HEK293 (cell line): ENCODE data around the gene HIC1.

Experiments used
- CTCF ChIA-PET: fragments of 350-600 bp; formaldehyde crosslinking; extraction: SDS; loops from one replicate; lab custom pipeline; 2021; ENCODE audit warnings: antibody characterized with exemption; lab: Yijun Ruan, JAX
- POLR2A ChIA-PET: fragments of 300-600 bp; formaldehyde crosslinking; extraction: SDS; loops from one replicate; lab custom pipeline; 2020; ENCODE audit warnings: antibody characterized with exemption, inconsistent platforms; lab: Yijun Ruan, JAX
- H3K27ac ChIP-seq: fragments of 200-500 bp; sonication (Bioruptor generic); 2 replicates; pipeline ENCODE4 v1.5.1; 2014; ENCODE audit warnings: low read depth, low read length, control low read depth, inconsistent platforms; ENCODE audit errors: extremely low read depth
- H3K36me3 ChIP-seq, 2 experiments: fragments of 200-500 bp in 1 of 2; sonication (Bioruptor generic) in 1 of 2; 1 replicate in 1 of 2; 2 replicates in 1 of 2; pipeline ENCODE4 v1.5.1; 2014 to 2017; ENCODE audit warnings: inconsistent platforms in 2 of 2, low read length in 2 of 2; ENCODE audit not compliant: control insufficient read depth in 2 of 2, insufficient read depth in 1 of 2
- H3K4me1 ChIP-seq: fragments of 200-500 bp; sonication (Bioruptor generic); 2 replicates; pipeline ENCODE4 v1.5.1; 2014; ENCODE audit warnings: mild to moderate bottlenecking, low read length, inconsistent platforms; ENCODE audit not compliant: control insufficient read depth, insufficient read depth
- H3K4me3 ChIP-seq: 2 replicates; pipeline ENCODE4 v1.5.1; 2011; ENCODE audit warnings: low read depth, mild to moderate bottlenecking, control low read depth, low read length, moderate library complexity
- H3K9me3 ChIP-seq: fragments of 200-500 bp; sonication (Bioruptor generic); 2 replicates; pipeline ENCODE4 v1.5.1; 2014; ENCODE audit warnings: low read depth, low read length, inconsistent platforms; ENCODE audit not compliant: control insufficient read depth, insufficient read depth
- REPIN1 ChIP-seq: fragments of 450-650 bp; formaldehyde crosslinking; IDR thresholded peaks from 2 replicates; pipeline ENCODE4 v1.5.1; 2017; ENCODE audit warnings: missing biosample characterization, missing genetic modification characterization, low read depth
- SP3 ChIP-seq: fragments of 450-650 bp; formaldehyde crosslinking; IDR thresholded peaks from 2 replicates; pipeline ENCODE4 v1.5.1; 2016; ENCODE audit warnings: missing biosample characterization, missing genetic modification characterization
- TRIM28 ChIP-seq: IDR thresholded peaks from 2 replicates; pipeline ENCODE4 v1.6.1; 2011; ENCODE audit warnings: low read length, control low read depth, borderline replicate concordance
- ZBTB21 ChIP-seq: fragments of 450-650 bp; formaldehyde crosslinking; IDR thresholded peaks from 2 replicates; pipeline ENCODE4 v1.5.1; 2017; ENCODE audit warnings: missing biosample characterization, missing genetic modification characterization
- ZNF24 ChIP-seq: fragments of 450-650 bp; formaldehyde crosslinking; IDR thresholded peaks from 2 replicates; pipeline ENCODE4 v1.5.1; 2016; ENCODE audit warnings: missing biosample characterization, missing genetic modification characterization
- ZNF266 ChIP-seq: fragments of 450-650 bp; formaldehyde crosslinking; IDR thresholded peaks from 2 replicates; pipeline ENCODE4 v1.5.1; 2016; ENCODE audit warnings: missing biosample characterization, missing genetic modification characterization, low read depth
- ZNF341 ChIP-seq: fragments of 450-650 bp; formaldehyde crosslinking; IDR thresholded peaks from 2 replicates; pipeline ENCODE4; 2016; ENCODE audit warnings: low read depth, missing biosample characterization, missing genetic modification characterization
- ZNF366 ChIP-seq: fragments of 450-650 bp; formaldehyde crosslinking; conservative IDR thresholded peaks from 2 replicates; pipeline ENCODE4 v1.5.1; 2016; ENCODE audit warnings: missing biosample characterization, missing genetic modification characterization
- ZNF514 ChIP-seq: fragments of 450-650 bp; formaldehyde crosslinking; IDR thresholded peaks from 2 replicates; pipeline ENCODE4 v1.5.1; 2016; ENCODE audit warnings: missing biosample characterization, missing genetic modification characterization
- ZNF629 ChIP-seq: fragments of 450-650 bp; formaldehyde crosslinking; IDR thresholded peaks from 2 replicates; pipeline ENCODE4 v1.5.1; 2017; ENCODE audit warnings: missing biosample characterization, missing genetic modification characterization
- ZNF701 ChIP-seq: fragments of 450-650 bp; formaldehyde crosslinking; IDR thresholded peaks from 2 replicates; pipeline ENCODE4 v1.5.1; 2016; ENCODE audit warnings: missing biosample characterization, missing genetic modification characterization
- ZNF707 ChIP-seq: fragments of 450-650 bp; formaldehyde crosslinking; IDR thresholded peaks from 2 replicates; pipeline ENCODE4 v1.5.1; 2016; ENCODE audit warnings: missing biosample characterization, missing genetic modification characterization
- ZNF768 ChIP-seq: fragments of 450-650 bp; formaldehyde crosslinking; IDR thresholded peaks from 2 replicates; pipeline ENCODE4 v1.5.1; 2018; ENCODE audit warnings: missing biosample characterization, mild to moderate bottlenecking, missing genetic modification characterization
- ZSCAN16 ChIP-seq: fragments of 450-650 bp; formaldehyde crosslinking; IDR thresholded peaks from 2 replicates; pipeline ENCODE4 v1.5.1; 2016; ENCODE audit warnings: missing biosample characterization, missing genetic modification characterization
- TF ChIP-seq, protein P1 (sequence below): fragments of 450-650 bp; formaldehyde crosslinking; IDR thresholded peaks from 2 replicates; pipeline ENCODE4 v1.5.1; 2017; ENCODE audit warnings: missing biosample characterization, missing genetic modification characterization
- TF ChIP-seq, protein P2 (sequence below): fragments of 450-650 bp; formaldehyde crosslinking; IDR thresholded peaks from 2 replicates; pipeline ENCODE4 v1.5.1; 2016; ENCODE audit warnings: missing biosample characterization, missing genetic modification characterization
- TF ChIP-seq, protein P3 (sequence below): fragments of 450-650 bp; formaldehyde crosslinking; IDR thresholded peaks from 2 replicates; pipeline ENCODE4 v1.5.1; 2016; ENCODE audit warnings: missing biosample characterization, missing genetic modification characterization
- TF ChIP-seq, protein P4 (sequence below): fragments of 450-650 bp; formaldehyde crosslinking; IDR thresholded peaks from 2 replicates; pipeline ENCODE4 v1.5.1; 2016; ENCODE audit warnings: missing biosample characterization, missing genetic modification characterization
- TF ChIP-seq, protein P5 (sequence below): fragments of 450-650 bp; formaldehyde crosslinking; IDR thresholded peaks from 2 replicates; pipeline ENCODE4 v1.5.1; 2016; ENCODE audit warnings: missing biosample characterization, missing genetic modification characterization
- TF ChIP-seq, protein P6 (sequence below): fragments of 450-650 bp; formaldehyde crosslinking; IDR thresholded peaks from 2 replicates; pipeline ENCODE4 v1.5.0; 2017; ENCODE audit warnings: missing biosample characterization, missing genetic modification characterization, borderline replicate concordance
- TF ChIP-seq, protein P7 (sequence below): fragments of 450-650 bp; formaldehyde crosslinking; IDR thresholded peaks from 2 replicates; pipeline ENCODE4 v1.5.1; 2016; ENCODE audit warnings: missing biosample characterization, missing genetic modification characterization

The HIC1 gene

DNA sequence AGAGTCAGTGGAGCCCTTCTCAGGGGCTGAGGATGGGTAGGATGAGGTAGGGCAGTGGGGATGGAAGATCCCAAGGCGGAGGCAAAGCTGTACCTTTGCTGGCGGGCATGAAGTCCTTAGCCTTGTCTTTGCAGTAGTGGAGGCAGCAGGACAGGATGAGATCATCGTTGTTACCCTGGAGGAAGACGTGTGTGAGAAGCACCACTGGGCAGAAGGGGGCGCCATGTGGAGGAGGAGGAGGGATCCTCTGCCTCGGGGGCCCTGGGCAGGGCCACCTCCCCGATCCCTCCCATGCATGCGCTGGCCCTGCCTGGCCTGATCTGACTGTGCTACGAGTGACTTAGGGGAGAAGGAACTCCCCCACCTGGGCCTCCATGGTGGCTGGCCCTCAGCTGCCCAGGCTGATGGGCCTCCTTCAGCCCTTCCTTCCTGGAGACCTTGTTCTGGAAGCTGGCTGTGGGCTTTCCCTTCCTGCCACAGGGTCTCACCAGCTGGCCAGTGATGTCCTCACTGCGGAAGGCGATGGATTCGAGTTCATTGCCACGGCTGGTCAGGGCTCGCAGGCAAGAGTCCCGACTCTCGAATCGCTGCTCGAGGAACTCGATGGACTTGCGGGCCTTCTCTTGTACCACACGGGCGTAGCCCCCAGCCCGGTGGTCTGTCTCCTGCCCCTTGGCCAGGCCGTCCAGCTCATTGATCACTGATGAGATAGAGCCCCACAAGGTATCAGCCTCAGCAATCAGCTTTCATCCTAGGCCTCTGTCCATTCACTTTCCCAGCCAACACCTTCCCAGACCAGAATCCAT, 10.3 kb downstream of the HIC1 start (continued):
- TF ChIP-seq, protein P1, sequence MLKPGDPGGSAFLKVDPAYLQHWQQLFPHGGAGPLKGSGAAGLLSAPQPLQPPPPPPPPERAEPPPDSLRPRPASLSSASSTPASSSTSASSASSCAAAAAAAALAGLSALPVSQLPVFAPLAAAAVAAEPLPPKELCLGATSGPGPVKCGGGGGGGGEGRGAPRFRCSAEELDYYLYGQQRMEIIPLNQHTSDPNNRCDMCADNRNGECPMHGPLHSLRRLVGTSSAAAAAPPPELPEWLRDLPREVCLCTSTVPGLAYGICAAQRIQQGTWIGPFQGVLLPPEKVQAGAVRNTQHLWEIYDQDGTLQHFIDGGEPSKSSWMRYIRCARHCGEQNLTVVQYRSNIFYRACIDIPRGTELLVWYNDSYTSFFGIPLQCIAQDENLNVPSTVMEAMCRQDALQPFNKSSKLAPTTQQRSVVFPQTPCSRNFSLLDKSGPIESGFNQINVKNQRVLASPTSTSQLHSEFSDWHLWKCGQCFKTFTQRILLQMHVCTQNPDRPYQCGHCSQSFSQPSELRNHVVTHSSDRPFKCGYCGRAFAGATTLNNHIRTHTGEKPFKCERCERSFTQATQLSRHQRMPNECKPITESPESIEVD (tag by site-specific recombination), result no peak
- TF ChIP-seq ZSCAN16 (tag by site-specific recombination) (no peak), ZNF514 (tag by site-specific recombination) (no peak), ZNF24 (tag by site-specific recombination) (peak; percentile 70), ZNF768 (tag by site-specific recombination) (no peak), ZNF341 (tag by site-specific recombination) (no peak)
- TF ChIP-seq, protein P2, sequence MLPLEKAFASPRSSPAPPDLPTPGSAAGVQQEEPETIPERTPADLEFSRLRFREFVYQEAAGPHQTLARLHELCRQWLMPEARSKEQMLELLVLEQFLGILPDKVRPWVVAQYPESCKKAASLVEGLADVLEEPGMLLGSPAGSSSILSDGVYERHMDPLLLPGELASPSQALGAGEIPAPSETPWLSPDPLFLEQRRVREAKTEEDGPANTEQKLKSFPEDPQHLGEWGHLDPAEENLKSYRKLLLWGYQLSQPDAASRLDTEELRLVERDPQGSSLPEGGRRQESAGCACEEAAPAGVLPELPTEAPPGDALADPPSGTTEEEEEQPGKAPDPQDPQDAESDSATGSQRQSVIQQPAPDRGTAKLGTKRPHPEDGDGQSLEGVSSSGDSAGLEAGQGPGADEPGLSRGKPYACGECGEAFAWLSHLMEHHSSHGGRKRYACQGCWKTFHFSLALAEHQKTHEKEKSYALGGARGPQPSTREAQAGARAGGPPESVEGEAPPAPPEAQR (tag by site-specific recombination), result no peak
- TF ChIP-seq, protein P3, sequence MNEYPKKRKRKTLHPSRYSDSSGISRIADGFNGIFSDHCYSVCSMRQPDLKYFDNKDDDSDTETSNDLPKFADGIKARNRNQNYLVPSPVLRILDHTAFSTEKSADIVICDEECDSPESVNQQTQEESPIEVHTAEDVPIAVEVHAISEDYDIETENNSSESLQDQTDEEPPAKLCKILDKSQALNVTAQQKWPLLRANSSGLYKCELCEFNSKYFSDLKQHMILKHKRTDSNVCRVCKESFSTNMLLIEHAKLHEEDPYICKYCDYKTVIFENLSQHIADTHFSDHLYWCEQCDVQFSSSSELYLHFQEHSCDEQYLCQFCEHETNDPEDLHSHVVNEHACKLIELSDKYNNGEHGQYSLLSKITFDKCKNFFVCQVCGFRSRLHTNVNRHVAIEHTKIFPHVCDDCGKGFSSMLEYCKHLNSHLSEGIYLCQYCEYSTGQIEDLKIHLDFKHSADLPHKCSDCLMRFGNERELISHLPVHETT, result peak; percentile 51; the same call in 1 of the 2 replicates
- TF ChIP-seq, protein P4, sequence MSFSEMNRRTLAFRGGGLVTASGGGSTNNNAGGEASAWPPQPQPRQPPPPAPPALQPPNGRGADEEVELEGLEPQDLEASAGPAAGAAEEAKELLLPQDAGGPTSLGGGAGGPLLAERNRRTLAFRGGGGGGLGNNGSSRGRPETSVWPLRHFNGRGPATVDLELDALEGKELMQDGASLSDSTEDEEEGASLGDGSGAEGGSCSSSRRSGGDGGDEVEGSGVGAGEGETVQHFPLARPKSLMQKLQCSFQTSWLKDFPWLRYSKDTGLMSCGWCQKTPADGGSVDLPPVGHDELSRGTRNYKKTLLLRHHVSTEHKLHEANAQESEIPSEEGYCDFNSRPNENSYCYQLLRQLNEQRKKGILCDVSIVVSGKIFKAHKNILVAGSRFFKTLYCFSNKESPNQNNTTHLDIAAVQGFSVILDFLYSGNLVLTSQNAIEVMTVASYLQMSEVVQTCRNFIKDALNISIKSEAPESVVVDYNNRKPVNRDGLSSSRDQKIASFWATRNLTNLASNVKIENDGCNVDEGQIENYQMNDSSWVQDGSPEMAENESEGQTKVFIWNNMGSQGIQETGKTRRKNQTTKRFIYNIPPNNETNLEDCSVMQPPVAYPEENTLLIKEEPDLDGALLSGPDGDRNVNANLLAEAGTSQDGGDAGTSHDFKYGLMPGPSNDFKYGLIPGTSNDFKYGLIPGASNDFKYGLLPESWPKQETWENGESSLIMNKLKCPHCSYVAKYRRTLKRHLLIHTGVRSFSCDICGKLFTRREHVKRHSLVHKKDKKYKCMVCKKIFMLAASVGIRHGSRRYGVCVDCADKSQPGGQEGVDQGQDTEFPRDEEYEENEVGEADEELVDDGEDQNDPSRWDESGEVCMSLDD, result 0 out of 2 replicates have a peak, but pooled peaks have one; percentile 52
- TF ChIP-seq, protein P5, sequence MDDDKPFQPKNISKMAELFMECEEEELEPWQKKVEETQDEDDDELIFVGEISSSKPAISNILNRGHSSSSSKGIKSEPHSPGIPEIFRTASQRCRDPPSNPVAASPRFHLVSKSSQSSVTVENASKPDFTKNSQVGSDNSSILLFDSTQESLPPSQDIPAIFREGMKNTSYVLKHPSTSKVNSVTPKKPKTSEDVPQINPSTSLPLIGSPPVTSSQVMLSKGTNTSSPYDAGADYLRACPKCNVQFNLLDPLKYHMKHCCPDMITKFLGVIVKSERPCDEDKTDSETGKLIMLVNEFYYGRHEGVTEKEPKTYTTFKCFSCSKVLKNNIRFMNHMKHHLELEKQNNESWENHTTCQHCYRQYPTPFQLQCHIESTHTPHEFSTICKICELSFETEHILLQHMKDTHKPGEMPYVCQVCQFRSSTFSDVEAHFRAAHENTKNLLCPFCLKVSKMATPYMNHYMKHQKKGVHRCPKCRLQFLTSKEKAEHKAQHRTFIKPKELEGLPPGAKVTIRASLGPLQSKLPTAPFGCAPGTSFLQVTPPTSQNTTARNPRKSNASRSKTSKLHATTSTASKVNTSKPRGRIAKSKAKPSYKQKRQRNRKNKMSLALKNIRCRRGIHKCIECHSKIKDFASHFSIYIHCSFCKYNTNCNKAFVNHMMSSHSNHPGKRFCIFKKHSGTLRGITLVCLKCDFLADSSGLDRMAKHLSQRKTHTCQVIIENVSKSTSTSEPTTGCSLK (tag by site-specific recombination), result no peak
- TF ChIP-seq, all 188 proteins: peak for 36

DNA sequence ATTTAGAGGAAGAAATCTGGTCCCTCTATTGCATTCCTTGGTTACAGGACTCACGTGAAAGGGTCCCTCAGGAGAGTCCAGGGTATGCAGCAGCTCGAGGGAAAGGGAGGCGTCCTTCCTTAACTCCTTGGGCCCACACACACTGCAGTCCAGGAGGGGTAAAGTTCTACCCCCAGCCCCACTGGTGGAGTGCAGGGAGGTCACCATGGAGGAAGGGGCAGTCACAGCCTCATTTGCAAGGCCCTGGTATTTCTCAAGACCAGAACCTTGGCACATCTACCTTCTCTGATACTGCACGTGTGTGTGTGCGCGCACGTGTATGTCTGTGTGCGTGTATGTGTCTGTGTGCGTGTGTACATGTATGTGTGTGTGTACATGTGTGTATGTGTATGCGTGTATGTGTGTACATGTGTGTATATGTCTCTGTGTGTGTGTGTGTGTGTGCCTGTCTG, 11.1 kb downstream of the HIC1 start:
- Histone ChIP-seq H3K36me3 (peaks cover 0 to 71% of the 10 kb centered on the region in 2 experiments; a peak in 1 of 3 replicates), H3K4me1 (no peaks in the 10 kb centered on the region; the same call in 1 of the 2 replicates), H3K9me3 (no peaks in the 10 kb centered on the region), H3K4me3 (no peak overlapping the region), H3K27ac (no peak overlapping the region)
- ChIA-PET CTCF (interaction anchor here (0.6 to 4.0 kb wide), 14 partner anchors 7 to 240 kb away, joined by 3 to 41 read pairs (median 4); partner anchors contain the start of gene HIC1), POLR2A (interaction anchor here (1.4 kb wide), 1 partner anchor 179 kb away, joined by 5 read pairs; no protein-coding TSS in a partner anchor)
- TF ChIP-seq ZBTB21 (tag by site-specific recombination), result no peak
- TF ChIP-seq ZNF707 (tag by site-specific recombination), result no peak
- TF ChIP-seq, protein P6, sequence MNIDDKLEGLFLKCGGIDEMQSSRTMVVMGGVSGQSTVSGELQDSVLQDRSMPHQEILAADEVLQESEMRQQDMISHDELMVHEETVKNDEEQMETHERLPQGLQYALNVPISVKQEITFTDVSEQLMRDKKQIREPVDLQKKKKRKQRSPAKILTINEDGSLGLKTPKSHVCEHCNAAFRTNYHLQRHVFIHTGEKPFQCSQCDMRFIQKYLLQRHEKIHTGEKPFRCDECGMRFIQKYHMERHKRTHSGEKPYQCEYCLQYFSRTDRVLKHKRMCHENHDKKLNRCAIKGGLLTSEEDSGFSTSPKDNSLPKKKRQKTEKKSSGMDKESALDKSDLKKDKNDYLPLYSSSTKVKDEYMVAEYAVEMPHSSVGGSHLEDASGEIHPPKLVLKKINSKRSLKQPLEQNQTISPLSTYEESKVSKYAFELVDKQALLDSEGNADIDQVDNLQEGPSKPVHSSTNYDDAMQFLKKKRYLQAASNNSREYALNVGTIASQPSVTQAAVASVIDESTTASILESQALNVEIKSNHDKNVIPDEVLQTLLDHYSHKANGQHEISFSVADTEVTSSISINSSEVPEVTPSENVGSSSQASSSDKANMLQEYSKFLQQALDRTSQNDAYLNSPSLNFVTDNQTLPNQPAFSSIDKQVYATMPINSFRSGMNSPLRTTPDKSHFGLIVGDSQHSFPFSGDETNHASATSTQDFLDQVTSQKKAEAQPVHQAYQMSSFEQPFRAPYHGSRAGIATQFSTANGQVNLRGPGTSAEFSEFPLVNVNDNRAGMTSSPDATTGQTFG (tag by site-specific recombination), result no peak
- TF ChIP-seq, protein P7, sequence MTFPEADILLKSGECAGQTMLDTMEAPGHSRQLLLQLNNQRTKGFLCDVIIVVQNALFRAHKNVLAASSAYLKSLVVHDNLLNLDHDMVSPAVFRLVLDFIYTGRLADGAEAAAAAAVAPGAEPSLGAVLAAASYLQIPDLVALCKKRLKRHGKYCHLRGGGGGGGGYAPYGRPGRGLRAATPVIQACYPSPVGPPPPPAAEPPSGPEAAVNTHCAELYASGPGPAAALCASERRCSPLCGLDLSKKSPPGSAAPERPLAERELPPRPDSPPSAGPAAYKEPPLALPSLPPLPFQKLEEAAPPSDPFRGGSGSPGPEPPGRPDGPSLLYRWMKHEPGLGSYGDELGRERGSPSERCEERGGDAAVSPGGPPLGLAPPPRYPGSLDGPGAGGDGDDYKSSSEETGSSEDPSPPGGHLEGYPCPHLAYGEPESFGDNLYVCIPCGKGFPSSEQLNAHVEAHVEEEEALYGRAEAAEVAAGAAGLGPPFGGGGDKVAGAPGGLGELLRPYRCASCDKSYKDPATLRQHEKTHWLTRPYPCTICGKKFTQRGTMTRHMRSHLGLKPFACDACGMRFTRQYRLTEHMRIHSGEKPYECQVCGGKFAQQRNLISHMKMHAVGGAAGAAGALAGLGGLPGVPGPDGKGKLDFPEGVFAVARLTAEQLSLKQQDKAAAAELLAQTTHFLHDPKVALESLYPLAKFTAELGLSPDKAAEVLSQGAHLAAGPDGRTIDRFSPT, result no peak
- no peak for TF ChIP-seq REPIN1
- no peak for TF ChIP-seq ZNF366 (tag by site-specific recombination)
- TF ChIP-seq SP3 (tag by site-specific recombination), result no peak
- no peak for TF ChIP-seq ZNF629 (tag by site-specific recombination)
- TF ChIP-seq TRIM28, result no peak
- no peak for TF ChIP-seq ZNF701 (tag by site-specific recombination)
- TF ChIP-seq ZNF266 (tag by site-specific recombination), result no peak
